HS-5 (cell line): ENCODE data around the gene SMS.

Experiments used
- DNase-seq: peaks from one replicate; pipeline ENCODE4 v3.0.0-alpha.2; 2012; ENCODE audit warnings: low read depth

The SMS gene

DNA sequence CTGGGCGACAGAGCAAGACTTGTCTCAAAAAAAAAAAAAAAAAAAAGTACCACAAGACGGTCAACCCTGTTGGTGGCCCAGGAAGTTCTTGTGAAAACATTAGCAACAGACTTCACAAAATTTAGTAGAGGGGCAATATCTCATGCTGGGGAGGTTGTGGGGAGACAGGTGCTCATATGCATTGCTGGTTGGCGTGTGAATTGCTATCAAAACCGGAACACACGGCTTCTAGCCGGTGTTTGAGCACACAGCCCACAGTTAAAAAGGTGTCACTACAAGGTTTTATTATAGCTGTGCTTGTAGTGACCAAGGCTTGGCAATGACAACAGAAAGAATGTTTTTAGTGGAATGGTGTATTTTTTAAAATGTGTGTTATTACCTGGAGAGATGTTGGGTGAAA lies 41.8 kb downstream of the SMS start:
- DNase-seq: no peak

GRCh38 chrX:21985332-21985777 lies 44.8 kb downstream of the SMS start:
- peak; percentile 53 for DNase-seq

- no peak for DNase-seq
Measured at GRCh38 chrX:21986596-21986995, 46.1 kb downstream of the SMS start.

DNA sequence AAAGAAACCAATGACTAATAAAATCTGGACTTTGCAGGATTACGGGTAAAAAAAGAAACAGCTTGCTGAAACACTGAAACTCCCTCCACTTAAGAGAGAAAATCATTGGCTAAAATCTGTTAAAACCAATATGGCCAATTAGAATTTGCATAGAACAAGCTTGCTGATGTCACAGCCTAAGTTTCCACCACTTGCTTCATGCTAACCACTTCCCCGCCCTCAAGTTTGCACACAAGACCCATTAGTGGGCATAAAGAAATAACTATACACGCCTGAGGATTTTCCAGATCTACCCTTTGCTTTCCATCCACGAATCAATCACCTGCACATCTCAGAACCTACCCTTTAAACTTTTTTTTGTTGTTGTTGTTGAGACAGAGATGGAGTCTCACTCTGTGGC lies 48.9 kb downstream of the SMS start:
- no peak for DNase-seq

- no peak for DNase-seq
Measured at GRCh38 chrX:21990832-21991231, 50.3 kb downstream of the SMS start.

GRCh38 chrX:21991504-21991903 lies 51.0 kb downstream of the SMS start:
- no peak for DNase-seq

DNA sequence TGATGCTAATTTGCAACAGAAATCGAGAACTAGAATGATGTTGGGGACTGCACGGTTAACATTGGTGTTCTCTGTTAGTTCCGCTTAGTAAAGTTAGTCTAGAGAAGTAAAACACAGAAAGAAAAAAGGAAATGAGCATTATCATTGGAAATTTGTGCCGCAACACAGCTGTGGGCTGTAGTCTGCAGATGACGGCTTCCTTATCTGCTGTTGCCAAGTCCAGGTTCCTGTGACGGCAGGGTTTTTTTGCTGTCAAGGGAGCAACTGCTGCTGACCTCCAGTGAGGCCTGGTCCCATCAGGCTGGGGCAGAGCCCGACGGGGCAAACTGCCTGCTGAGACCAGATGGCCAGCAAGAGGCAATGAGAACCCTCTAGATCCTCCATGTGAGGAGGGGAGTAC lies 52.8 kb downstream of the SMS start:
- DNase-seq: no peak

- peak; percentile 42 for DNase-seq
Measured at GRCh38 chrX:21996872-21997455, 56.5 kb downstream of the SMS start.

DNA sequence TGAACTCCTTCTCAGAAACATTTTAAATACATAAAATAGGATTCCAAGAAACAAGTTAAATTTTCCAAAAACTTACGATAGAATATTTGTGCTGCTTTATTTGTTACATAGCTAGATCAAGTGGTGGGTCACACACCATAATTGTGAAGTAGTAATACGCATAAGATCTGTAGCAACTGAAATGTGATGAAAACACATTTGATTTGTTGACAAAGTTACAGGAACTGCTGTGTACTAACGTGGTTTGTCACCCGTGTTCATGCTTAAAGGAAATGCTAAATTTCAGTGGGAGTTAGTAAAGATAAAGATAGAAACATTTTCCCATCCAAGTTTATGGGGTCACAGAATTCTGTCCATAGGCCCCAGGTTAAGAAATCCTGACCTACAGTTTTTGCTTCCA lies 57.5 kb downstream of the SMS start:
- DNase-seq: no peak

GRCh38 chrX:22004866-22005265 lies 64.4 kb downstream of the SMS start:
- no peak for DNase-seq

- no peak for DNase-seq
Measured at GRCh38 chrX:22012051-22012450, 71.5 kb downstream of the SMS start.

- DNase-seq: no peak
Measured at GRCh38 chrX:22012931-22013330, 72.4 kb downstream of the SMS start.

GRCh38 chrX:22015139-22015750 lies 74.7 kb downstream of the SMS start:
- no peak for DNase-seq

DNA sequence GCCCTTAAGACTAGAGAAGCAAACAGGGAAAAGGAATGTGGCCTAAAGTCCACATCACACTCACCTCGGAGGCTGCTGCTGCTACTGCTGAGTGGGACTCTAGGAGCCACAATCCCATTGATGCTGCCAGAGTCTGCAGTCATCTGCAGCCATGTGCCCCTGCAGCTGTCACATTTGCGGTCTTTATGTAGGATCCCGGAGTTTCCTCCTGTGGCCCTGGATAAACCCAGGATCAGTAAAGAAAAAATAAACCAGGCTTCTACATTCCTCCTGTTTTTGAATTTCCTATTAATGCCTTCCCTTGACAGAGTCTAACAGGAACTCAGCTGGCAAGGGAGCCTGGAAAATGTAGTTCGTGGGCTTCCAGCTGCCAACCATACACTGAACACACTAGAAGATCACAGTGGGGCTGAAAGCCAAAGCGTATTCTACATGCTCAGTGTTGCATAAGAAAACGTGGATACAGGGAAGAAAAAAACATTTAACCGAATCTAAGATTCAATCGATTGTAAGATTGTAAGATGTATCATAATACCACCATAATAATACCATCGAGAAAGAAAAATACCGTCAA lies 81.3 kb downstream of the SMS start:
- DNase-seq: no peak

DNA sequence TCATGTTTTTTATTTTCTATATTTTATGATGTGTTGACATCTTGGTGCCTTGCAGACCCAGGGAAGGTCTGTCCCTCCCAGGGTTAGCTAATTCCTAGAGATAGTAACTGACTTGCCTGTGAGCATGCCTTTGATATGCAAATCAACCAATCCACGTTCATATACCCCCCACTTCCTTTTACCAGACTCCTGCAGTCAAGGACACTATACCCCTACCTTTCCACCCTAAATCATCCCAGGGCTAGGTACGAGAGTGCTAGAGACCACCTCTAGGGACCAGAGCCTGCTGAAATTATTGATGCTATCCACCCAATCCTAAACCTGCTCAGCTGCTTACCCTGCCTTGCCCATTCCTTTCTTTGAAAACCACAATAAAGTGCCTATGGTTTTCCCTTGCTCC lies 84.1 kb downstream of the SMS start:
- DNase-seq: no peak

- no peak for DNase-seq
Measured at GRCh38 chrX:22025751-22026150, 85.2 kb downstream of the SMS start.

GRCh38 chrX:22026731-22027130 lies 86.2 kb downstream of the SMS start:
- DNase-seq: no peak

DNA sequence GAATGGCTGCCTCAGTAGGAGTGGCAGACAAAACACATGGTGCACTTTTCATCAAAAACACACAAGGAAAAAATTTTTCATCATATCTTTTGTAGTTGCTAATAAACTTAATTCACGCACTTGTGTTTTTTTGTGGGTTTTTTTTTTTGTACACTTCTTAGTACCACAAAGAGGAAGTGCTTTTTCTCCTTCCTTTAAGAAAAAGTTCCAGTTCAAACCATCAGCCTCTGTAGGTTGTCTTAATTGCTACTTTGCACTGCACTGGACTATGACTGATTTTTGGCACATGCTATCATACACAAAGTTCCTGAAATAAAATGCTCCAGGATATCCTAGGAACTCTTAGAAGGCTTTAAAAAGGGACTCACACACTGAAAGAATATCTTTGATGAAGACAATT lies 91.6 kb downstream of the SMS start, which contains the start of gene PHEX:
Gene PHEX (plus strand): TSS at position 242 of the 400 bp plus-strand sequence. CDS start 681 bp downstream, outside the sequence.
- no peak for DNase-seq

GRCh38 chrX:22032506-22032905 lies 92.0 kb downstream of the SMS start:
- DNase-seq: no peak

DNA sequence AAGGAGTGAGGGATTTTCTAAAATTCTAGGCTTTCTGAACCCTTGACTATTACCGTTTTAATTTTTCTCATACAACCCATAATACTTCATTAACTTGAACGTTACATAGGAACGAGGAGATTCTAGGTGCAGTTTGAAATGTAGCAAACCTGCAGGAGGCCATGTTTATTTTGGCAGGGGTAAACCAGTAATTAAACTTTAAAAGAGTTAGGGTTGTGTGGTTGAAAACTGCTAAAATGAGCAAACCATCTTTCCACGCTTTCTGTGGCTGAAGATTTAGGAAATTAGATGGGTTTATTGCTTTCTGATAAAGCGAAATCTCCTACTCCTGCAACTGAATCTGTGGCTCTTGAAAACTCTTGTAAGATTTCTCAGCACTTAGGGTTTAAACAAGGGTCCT lies 93.3 kb downstream of the SMS start:
- DNase-seq: no peak

GRCh38 chrX:22035236-22035635 lies 94.7 kb downstream of the SMS start:
- DNase-seq: no peak

DNA sequence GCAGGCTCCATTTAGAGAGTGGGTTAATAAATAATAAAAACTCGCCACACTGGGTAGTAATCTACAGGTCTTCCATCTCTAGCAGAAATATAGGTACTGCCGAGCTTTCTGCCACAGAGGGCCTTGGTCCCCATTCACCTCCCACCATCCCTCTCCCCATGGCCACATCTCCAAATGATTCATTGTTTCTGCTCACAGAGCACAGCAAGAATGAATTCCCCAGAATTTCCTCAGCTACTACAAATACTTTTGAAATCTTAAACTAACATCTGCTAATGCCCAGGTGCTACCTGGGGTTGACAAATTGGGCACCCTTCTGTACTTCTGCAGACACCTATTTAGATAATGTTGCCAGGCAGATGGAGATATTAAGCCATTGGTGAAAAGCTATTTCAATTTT lies 96.7 kb downstream of the SMS start:
- DNase-seq: no peak

DNA sequence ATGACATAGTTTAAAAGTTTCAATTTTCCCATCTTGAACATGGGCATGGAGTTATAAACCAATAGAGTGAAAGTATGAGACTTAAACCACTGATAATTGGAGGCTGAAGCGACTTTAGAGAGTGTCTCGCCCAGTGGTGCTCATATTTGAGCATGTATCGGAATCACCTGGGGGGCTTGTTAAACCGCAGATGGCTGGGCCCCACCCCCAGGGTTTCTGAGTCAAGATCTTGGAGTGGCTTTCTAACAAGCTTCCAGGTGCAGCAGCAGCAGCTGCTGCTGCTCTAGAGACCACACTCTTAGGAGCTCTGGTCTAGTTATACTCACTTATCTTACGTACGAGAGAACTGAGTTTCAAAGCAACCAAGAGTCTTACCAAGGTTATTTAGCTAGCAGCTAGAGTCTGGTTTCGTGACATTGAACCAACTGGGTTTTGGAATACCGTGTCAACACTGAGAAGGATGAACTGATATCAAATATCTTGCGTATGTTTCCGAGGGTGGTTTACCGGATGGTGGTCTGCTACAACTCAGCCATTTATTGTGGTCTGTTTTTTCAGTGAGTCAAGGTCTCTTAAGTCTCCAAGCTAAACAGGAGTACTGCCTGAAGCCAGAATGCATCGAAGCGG lies 97.5 kb downstream of the SMS start:
- no peak for DNase-seq
